ENCODE results near the gene CRYL1. TPM values are rescaled to one million over a fixed set of nuclear protein-coding genes. Genes with fewer than 3 reads are reported as not detected.

Gene CRYL1
- total and polyA plus RNA-seq, 9 of the 15 experiments (the other 6 are each of a cell fraction or from before 2014, with no cell fraction given): 1.0 to 6.9 (median 2.4) TPM

- no peaks in the 10 kb centered on the region for H3K9me3 ChIP-seq (replicated peaks; ENCODE audit: control insufficient read depth, insufficient read depth, low read depth, low read length)
- 0% methylated on average over 8 of the region's 8 CpGs for WGBS (ENCODE audit: insufficient coverage, low coverage, missing lambda C conversion rate)
- intact Hi-C loops (cut with micrococcal nuclease): no loop called here
- TF ChIP-seq RBM34 (IDR thresholded peaks at IDR 0.05; ENCODE audit: borderline replicate concordance, insufficient read depth, low read length) (no peak), ZNF253 (CRISPR knock-in tag; conservative IDR thresholded peaks at IDR 0.05) (no peak), SRSF7 (optimal IDR thresholded peaks at IDR 0.05; ENCODE audit: low read depth, low read length) (no peak)
- TF ChIP-seq, protein P1, sequence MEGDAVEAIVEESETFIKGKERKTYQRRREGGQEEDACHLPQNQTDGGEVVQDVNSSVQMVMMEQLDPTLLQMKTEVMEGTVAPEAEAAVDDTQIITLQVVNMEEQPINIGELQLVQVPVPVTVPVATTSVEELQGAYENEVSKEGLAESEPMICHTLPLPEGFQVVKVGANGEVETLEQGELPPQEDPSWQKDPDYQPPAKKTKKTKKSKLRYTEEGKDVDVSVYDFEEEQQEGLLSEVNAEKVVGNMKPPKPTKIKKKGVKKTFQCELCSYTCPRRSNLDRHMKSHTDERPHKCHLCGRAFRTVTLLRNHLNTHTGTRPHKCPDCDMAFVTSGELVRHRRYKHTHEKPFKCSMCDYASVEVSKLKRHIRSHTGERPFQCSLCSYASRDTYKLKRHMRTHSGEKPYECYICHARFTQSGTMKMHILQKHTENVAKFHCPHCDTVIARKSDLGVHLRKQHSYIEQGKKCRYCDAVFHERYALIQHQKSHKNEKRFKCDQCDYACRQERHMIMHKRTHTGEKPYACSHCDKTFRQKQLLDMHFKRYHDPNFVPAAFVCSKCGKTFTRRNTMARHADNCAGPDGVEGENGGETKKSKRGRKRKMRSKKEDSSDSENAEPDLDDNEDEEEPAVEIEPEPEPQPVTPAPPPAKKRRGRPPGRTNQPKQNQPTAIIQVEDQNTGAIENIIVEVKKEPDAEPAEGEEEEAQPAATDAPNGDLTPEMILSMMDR (IDR thresholded peaks at IDR 0.05 in 2 of 3, conservative IDR thresholded peaks at IDR 0.05 in 1 of 3; ENCODE audit: insufficient read depth in 2 of 3, low read depth in 1 of 3, low read length in 3 of 3): no peak
- no peak for ATAC-seq
- no peaks in the 10 kb centered on the region for H3K4me1 ChIP-seq (replicated peaks in 1 of 2; ENCODE audit: control insufficient read depth in 2 of 2, insufficient read depth in 2 of 2, low read length in 2 of 2)
- FAIRE-seq: no peak
- POLR2A ChIA-PET: no interaction called here
- no peaks in the 10 kb centered on the region for H3K36me3 ChIP-seq (ENCODE audit: control insufficient read depth, insufficient read depth, low read length)
- H3K79me2 ChIP-seq (ENCODE audit: control insufficient read depth, insufficient read depth, low read length): no peaks in the 10 kb centered on the region
- CTCF ChIA-PET (ENCODE audit: low intra/inter-chr PET ratio): no interaction called here
- no TSS peak for BruUV-seq (replicated peaks)
- no peaks in the 10 kb centered on the region for H4K20me1 ChIP-seq (replicated peaks; ENCODE audit: control insufficient read depth, insufficient read depth, low read length)
- no peak overlapping the region for H3K9ac ChIP-seq (ENCODE audit: insufficient read depth in 1 of 2, low read depth in 2 of 2, low read length in 2 of 2)
- H3K27ac ChIP-seq (ENCODE audit: extremely low read depth, low read depth, low read length): no peak overlapping the region
- no peak overlapping the region for H3K4me3 ChIP-seq
- DNase-seq (ENCODE audit: extremely low read depth in 1 of 4, low spot score in 3 of 4): no peak
- peaks cover 0 to 17% of the 10 kb centered on the region in 2 experiments; a peak in 1 of 5 replicates for H3K27me3 ChIP-seq (ENCODE audit: control insufficient read depth in 2 of 2, insufficient read depth in 2 of 2, low read length in 2 of 2)
- no peaks in the 10 kb centered on the region for H3K9me1 ChIP-seq (ENCODE audit: control insufficient read depth, insufficient read depth, low read length)
- in situ Hi-C loops (cut with MboI): no loop called here
- no peak overlapping the region for H2AFZ ChIP-seq (ENCODE audit: low read depth, low read length)
- no peak overlapping the region for H3K4me2 ChIP-seq (ENCODE audit: insufficient read depth, low read length)
These were observed 159.6 kb downstream of the CRYL1 start for GRCh38 chr13:20366056-20366455.

DNA sequence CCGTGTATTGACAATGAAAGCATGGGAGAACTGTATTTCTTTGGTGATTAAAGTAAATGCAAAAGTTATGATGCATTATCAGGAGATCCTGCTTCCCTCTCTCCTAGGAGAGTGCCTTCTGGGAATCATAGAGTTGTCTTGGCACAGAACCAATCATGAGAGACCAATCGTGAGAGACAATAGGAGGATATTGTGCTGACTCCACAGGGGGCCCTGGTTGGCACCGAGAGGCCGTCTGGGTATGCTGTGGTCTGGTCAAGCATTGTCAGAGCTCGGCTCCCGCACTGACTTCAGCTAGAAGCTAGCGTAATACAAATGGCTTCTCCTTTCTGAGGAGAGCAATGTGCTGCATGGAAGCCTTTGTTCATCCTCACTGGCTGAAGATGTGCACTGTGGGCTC is 162.1 kb downstream of the CRYL1 start:
- Histone ChIP-seq H3K79me2 (ENCODE audit: control insufficient read depth, insufficient read depth, low read length) (no peaks in the 10 kb centered on the region), H3K36me3 (ENCODE audit: control insufficient read depth, insufficient read depth, low read length) (no peaks in the 10 kb centered on the region), H3K9me1 (ENCODE audit: control insufficient read depth, insufficient read depth, low read length) (no peaks in the 10 kb centered on the region), H3K4me3 (no peak overlapping the region), H3K27ac (ENCODE audit: extremely low read depth, low read depth, low read length) (no peak overlapping the region), H3K4me1 (replicated peaks in 1 of 2; ENCODE audit: control insufficient read depth in 2 of 2, insufficient read depth in 2 of 2, low read length in 2 of 2) (no peaks in the 10 kb centered on the region), H4K20me1 (replicated peaks; ENCODE audit: control insufficient read depth, insufficient read depth, low read length) (no peaks in the 10 kb centered on the region), H3K9ac (ENCODE audit: insufficient read depth in 1 of 2, low read depth in 2 of 2, low read length in 2 of 2) (no peak overlapping the region), H3K9me3 (replicated peaks; ENCODE audit: control insufficient read depth, insufficient read depth, low read depth, low read length) (no peaks in the 10 kb centered on the region), H3K27me3 (ENCODE audit: control insufficient read depth in 2 of 2, insufficient read depth in 2 of 2, low read length in 2 of 2) (peaks cover 0 to 21% of the 10 kb centered on the region in 2 experiments; a peak in 1 of 5 replicates), H2AFZ (ENCODE audit: low read depth, low read length) (no peak overlapping the region), H3K4me2 (ENCODE audit: insufficient read depth, low read length) (no peak overlapping the region)
- 6% methylated on average over 7 of the region's 7 CpGs for WGBS (ENCODE audit: insufficient coverage, low coverage, missing lambda C conversion rate)
- ATAC-seq: no peak
- intact Hi-C loops (cut with micrococcal nuclease) (no loop called here), in situ Hi-C loops (cut with MboI) (no loop called here)
- no TSS peak for BruUV-seq (replicated peaks)
- FAIRE-seq: no peak
- CTCF ChIA-PET (ENCODE audit: low intra/inter-chr PET ratio): no interaction called here
- POLR2A ChIA-PET: no interaction called here
- no peak for DNase-seq (ENCODE audit: extremely low read depth in 1 of 4, low spot score in 3 of 4)
- no peak for TF ChIP-seq ZSCAN29 (IDR thresholded peaks at IDR 0.05)
- no peak for TF ChIP-seq ZNF436 (CRISPR knock-in tag; IDR thresholded peaks at IDR 0.05)
- no peak for TF ChIP-seq KLF10 (CRISPR knock-in tag; IDR thresholded peaks at IDR 0.05)
- no peak for TF ChIP-seq ZBTB7A (IDR thresholded peaks at IDR 0.05; ENCODE audit: borderline replicate concordance, control insufficient read depth, low read depth, low read length)
- TF ChIP-seq DDX20 (tag; IDR thresholded peaks at IDR 0.05; ENCODE audit: low read depth): no peak
- no peak for TF ChIP-seq TAF15 (IDR thresholded peaks at IDR 0.05; ENCODE audit: low read depth, low read length)
- TF ChIP-seq ZNF239 (CRISPR knock-in tag; IDR thresholded peaks at IDR 0.05): no peak
- no peak for TF ChIP-seq PCBP2 (IDR thresholded peaks at IDR 0.05; ENCODE audit: low read depth, low read length, poor library complexity, severe bottlenecking)
- TF ChIP-seq JUND (IDR thresholded peaks at IDR 0.05; ENCODE audit: borderline replicate concordance, low read depth, low read length): no peak
- no peak for TF ChIP-seq JUND (tag; IDR thresholded peaks at IDR 0.05; ENCODE audit: borderline replicate concordance, low read depth, low read length)

Measured in K562 (cell line).